ENCODE data around the gene MPST.
"Not testable (repeated sequence)": the region's sequence is repeated elsewhere in the genome, so short reads cannot be mapped to it uniquely, and the experiment has no call there.

The MPST gene

DNA sequence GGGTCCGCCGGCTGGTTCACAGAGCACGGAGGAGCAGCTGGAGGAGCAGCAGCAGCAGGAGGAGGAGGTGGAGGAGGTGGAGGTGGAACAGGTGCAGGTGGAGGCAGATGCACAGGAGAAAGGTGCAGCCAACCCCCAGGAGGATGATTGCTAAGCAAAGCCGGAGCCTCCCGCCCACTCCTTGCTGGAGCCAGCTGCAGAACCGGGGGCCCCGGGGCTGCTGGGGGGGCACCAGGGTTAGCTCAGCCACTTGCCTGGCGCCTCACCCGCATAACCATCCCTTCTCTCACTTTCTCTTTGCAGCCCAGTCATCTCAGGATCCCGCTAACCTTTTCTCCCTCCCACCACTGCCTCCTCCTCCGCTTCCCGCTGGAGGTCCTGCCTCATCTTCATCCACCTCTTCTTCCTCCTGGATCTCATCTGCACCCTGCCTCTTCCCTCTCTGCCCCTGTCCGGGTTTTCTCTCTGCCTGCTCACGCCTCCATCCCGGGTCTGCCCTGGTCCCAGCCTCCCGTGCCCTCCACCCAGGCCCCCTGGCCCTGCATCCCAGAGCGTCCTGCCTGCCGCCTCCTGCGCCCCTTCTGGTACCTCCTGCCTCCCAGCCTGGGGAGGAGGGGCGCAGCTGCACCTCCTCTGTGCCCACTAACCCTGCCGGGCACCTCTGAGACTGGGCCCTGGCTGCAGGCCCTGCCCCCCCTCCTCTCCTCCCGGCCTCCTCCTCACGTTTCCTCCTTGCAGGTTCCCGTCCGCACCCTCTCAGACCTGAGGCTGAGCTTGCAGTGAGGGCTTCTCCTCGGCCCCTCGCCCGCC is 41.5 kb downstream of the MPST start:
- no peak for DNase-seq (ENCODE audit: low read depth in 2 of 2)

DNA sequence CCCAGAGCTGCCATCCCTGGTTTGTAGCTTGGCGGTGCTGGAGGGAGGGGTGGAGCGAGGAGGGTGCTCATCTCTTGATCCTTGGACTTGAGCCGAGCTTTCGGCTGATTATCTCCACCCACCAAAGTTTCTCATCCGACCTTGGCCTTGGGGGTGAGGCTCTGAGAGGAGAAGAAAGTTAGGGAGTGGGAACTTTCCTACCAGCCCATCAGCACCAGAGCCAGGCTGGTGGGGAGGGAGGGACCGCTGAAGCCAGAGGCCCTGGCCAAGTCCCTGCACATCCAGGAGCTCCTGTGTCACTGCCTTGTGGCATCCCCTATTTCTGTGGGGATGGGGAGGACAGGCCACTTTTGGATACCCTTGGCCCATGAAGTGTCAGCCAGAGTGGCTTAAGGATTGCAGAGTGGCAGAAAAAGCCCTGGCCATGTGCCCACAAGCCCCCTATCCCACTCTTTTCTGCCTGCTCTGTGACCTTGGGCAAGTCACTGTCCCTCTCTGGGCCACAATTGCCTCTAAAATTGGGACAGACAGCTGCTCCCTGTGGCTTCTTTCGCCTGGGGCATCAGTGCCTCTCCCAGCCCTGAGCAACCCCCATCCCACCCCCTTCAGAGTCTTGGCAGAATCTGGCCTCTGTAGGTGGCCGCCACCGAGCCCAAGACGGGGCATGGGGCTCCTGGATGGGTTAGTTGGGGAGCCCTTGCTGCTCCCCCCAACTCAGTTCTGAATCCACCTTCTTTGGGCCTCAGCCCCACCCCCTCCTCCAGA is 42.3 kb downstream of the MPST start:
- DNase-seq (ENCODE audit: low read depth in 2 of 2) = no peak

DNA sequence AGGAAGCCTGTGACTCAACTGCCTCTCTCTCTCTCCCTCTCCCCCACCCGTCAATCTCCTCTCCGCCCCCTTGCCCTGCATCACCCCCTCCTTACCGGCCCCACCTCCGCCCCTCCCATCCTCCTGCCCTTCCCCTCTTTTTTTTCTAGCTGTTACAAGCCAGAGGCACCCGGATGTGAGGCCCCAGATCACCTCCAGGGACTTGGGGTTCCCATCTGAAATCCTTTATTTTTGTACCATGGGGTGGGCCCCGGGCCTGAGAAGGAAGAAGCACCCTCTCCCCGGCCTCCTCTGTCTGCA is 42.8 kb downstream of the MPST start:
- DNase-seq (ENCODE audit: low read depth in 2 of 2) = no peak

DNA sequence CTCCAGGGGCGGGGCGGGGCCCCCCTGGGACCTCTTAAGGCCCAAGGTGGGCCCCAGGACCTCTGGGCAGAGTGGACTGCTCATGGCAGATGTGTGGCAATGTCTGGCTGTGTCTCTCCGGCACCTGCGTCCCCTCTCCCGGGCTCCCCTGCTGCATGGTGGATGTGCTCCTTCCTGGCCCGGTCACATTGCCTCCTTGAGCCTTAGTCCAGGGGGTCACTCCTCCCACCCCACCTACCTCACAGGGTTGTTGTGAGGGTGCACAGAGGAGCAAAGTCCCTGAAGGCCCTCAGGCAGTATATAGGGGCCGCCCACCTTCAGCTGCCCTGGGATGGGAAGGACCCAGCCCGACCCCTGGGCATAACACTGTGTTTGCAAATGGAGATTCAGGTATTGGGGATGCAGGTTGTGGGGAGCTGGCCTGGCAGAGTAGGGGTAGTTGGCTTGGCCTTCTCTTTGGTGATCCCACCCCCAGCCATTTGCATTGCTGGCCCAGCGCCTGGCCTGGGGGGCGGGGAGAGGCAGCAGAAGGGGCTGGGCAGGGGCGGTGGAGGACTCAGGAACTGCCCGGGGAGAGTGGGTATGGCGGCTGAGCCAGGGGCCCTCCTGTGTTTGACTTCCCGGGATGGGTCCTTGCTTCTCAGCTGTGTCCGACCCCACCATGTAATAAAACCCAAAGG is 43.3 kb downstream of the MPST start:
- DNase-seq (ENCODE audit: low read depth in 2 of 2) = no peak

DNA sequence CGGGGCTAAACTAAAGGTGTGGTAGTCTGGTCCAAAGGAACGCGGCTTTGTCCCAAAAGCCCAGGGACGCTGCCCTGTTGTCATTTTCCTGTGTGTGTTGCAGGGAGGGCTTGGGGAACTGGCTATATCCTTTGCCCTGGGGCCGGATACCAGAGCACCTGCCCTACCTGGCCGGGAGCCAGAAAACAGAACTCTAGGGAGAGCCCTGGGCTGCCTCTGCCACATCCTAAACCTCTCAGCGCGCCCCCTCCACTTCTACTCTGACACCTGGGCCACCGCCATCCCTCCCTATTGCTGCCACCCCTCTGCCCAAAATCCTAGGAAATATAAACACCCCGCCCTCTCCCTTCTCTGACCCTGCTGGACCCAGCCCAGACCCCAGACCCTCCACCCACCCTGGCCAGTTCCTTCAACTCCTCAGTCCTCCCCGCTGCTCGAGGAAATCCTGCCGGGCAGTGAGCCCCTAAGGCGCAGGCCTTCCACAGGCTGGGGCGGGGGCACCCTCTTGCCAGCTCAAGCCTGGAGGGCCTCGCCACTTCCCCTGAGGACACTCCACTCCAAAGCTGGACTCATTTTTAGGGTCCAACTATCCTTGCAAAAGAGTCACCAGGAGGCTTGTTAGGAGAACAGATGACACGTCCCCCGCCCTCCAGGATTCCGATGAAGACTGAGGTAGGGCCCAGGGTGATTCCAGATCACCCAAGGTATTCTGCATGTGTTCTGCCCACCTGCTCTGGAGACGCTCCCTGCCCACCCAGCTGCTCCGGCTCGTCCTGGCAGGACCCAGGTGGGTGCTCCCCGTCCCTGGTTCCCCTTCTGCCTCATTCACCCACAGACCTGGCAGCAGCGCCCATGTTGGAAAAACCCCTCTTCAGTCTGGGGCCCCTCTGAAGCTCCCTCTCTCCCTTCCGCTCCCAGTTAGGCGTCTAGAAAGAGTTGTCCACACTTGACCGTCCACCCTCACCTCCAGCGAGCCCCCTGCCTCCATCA is 44.2 kb downstream of the MPST start:
- no peak for DNase-seq (ENCODE audit: low read depth in 2 of 2)

DNA sequence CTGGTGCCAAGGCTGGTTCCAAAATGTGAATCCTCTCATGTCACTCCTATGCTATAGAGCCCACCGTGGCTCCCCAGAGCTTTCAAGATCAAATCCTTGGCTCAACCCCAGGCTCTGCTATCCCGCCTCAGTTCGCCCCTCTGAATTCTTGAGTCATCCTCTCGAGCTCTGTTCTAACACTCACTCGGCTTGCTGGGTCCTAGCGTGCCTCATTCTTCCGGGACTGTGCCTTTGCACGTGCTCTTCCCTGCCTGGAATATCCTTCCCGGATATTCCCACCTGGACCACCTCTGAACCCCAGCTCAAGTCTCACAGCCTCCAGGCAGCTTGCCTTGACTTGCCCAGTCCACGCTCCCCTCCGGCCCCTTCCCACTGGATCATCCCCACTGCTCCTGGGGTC is 45.0 kb downstream of the MPST start:
- no peak for DNase-seq (ENCODE audit: low read depth in 2 of 2)

DNA sequence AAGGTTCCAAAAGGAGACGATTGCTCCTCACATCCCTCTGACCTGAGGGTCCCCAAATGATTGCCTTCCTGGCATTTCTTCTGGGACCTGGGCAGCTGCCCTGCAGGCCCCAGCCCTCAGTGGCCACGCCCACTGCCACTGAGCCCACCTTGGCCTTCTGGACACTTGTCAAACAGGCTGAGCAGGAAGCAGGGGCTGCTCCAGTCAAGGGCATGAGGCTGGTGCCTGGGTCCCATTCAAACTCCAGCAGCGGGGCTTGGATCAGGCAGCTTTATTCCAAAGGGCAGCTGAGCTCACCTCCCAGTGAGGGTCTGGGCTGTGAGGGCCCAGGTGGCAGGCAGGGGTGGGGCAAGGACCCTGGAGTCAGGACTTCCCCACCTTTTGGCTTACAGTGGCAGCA is 45.6 kb downstream of the MPST start:
- no peak for DNase-seq (ENCODE audit: low read depth in 2 of 2)

DNA sequence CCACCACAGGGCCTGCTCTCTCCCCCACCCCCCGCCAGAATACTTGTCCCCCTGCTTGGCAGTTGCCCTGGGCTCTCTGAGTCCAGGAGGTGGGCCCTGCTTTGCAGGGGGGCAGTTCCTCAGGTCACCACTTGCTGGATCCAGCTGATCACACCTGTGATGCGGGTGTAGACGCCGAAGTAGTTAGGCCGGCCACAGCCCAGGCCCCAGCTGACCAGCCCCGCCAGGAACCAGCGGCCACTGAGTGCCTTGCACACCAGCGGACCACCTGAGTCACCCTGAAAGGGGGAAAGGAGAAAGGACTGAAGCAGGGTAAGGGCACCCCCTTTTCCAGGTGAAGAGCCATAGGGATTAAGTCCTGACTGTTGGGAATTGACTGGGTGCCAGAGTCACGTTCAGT is 46.4 kb downstream of the MPST start:
- DNase-seq (ENCODE audit: low read depth in 2 of 2) = no peak

DNA sequence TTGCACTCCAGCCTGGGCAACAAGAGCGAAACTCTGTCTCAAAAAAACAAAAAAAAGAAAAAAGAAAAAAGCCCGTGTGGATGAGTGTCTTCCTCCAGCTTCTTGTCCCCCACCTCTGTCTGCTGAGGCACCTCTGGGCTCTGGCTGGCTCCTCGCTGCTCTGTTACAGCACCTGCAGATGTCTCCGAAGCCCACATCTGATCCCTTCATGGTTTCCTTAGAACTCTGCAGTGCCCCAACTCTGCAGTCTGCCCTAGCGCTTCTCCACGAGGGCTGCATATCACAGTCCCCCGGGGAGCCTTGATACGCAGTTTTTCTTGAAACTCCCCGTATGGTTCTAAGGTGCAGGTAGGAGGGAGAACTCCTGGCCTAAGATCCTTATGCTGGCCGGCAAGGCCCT is 47.9 kb downstream of the MPST start:
- DNase-seq (ENCODE audit: low read depth in 2 of 2) = no peak

DNA sequence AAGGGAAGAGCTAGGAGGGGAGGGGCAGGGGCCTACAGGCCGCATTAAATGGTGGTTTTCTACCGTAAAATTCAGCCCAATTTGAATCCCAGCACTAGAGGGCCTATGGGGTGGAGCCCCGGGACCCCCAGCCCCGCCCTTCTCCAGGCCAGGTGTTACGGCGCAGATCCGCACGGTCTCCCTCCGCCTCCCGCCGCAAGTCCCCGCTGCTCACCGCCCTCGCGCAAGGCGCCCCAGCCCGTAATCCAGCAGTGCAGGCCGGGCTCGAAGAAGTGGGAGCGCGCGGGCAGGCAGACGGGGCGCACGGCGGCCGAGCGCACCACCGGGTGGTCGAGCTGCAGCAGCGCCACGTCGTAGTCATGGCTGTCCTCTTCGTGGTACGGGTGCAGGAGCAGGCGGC is 49.3 kb downstream of the MPST start:
- no peak for DNase-seq (ENCODE audit: low read depth in 2 of 2)

DNA sequence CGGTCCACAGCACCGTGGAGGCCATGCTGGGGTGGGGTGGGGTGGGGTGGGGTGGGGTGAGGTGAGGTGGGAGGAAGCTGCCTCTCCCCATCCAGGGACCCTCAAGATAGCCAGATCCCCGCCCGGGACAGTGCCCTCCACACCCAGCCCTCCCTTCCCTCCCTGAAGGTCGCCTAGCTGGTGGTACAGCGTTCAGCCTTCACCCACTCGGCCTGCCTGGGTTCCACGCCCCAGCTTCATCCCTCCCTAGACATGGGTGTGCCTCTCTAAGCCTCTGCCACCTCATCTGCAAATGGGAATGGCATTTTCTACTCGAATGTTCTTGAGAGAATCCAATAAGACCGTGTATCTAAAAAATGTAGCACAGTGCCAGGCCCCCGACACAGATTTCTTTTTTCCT is 49.8 kb downstream of the MPST start:
- no peak for DNase-seq (ENCODE audit: low read depth in 2 of 2)

DNA sequence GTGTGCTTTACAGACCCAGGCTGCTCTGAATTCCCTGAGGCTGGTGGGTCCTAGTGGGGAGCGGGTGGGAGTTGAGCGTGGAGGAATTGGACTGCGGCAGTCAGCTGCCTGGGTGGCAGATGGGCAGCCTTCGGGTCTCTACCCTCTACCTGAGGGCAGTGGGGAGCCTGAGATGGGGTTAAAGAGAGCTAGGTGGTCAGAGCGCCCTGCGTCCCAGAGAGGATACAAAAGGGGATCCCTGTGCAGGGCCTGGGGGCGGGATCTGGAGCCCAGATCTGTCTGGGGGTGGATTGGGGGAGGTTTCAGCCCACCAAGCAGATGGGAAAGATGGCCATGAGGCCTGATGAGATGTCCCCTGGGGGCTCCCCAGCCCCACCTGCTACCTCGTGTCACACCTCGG is 50.2 kb downstream of the MPST start:
- DNase-seq (ENCODE audit: low read depth in 2 of 2) = no peak

DNA sequence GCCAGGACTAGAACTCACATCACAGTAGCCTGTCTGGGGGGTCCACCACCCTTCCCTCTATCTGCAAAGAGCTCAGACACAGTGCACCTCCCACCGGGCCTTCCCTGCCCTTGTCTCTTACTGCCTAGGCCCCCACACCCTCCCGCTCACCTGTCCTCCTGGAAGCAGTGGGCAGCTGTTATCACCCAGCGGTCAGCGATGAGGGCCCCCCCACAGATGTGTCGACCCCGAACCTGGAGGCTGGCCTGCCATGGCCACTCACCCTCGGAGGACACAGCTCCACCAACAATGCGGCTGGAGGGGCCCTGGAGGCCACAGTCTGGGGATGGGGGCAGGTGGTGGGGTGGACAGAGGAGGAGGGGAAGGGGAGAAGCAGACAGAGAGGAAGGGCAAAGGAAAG is 50.8 kb downstream of the MPST start:
- DNase-seq (ENCODE audit: low read depth in 2 of 2) = no peak

DNA sequence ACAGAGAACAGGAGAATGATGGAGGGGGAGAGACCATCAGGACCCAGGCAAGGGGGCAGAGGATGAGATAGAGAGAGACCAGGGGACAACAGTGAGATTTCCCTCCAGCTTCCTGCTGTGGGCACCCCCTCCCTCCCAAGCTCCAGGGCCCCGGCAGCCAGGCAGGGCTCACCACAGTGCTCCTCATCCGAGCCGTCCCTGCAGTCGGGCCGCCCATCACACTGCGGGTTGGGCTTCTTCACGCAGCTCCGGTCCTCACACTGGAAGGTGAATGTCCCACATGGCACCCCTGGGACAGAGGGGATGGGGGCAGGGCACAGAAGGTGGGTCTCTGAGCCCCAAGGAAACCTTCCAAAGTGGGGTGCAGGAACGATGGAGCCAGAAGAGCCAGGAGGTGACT is 51.2 kb downstream of the MPST start:
- DNase-seq (ENCODE audit: low read depth in 2 of 2) = no peak

DNA sequence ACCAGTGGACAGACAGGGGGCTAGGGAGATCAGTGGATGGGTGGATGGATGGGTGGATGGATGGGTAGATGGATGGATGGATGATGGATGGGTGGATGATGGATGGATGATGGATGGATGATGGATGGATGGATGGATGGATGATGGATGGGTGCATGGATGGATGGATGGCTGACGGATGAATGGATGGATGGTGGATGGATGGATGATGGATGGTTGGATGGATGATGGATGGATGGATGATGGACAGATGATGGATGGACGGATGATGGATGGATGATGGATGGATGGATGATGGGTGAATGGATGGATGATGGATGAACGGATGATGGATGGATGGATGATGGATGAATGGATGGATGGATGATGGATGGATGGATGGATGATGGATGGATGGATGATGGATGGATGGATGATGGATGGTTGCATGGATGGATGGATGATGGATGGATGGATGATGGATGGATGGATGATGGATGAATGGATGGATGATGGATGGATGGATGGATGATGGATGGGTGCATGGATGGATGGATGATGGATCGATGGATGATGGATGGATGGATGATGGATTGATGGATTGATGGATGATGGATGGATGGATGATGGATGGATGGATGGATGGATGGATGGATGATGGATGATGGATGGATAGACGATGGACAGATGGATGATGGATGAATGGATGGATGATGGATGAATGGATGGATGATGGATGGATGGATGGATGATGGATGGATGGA is 52.5 kb downstream of the MPST start:
- not testable (repeated sequence) for DNase-seq (ENCODE audit: low read depth in 2 of 2)

DNA sequence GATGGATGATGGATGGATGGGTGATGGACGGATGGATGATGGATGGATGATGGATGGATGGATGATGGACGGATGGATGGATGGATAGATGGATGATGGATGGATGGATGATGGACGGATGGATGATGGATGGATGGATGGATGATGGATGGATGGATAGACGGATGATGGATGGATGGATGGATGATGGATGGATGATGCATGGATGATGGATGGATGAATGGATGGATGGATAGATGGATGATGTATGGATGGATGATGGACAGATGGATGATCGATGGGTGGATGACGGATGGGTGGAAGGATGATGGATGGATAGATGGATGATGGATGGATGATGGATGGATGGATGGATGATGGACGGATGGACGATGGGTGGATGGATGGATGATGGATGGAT is 53.1 kb downstream of the MPST start:
- no peak for DNase-seq (ENCODE audit: low read depth in 2 of 2)

DNA sequence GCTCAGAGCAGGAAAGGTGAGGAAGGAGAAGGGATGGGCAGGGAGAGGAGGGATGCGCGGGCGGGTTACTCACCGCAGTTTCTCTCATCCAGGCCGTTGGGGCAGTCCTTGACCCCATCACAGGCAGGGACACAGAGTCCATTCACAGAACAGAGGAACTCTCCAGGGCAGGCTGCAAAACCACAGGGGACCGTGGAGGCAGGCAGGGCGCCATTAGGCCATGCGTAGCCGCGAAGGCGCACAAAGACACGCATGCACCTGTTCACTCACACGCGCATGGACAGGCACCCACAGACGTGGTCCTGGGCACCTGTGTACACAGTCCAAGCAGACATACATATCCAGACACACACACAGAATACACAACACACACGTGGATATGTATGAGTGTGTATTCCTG is 55.0 kb downstream of the MPST start:
- no peak for DNase-seq (ENCODE audit: low read depth in 2 of 2)

DNA sequence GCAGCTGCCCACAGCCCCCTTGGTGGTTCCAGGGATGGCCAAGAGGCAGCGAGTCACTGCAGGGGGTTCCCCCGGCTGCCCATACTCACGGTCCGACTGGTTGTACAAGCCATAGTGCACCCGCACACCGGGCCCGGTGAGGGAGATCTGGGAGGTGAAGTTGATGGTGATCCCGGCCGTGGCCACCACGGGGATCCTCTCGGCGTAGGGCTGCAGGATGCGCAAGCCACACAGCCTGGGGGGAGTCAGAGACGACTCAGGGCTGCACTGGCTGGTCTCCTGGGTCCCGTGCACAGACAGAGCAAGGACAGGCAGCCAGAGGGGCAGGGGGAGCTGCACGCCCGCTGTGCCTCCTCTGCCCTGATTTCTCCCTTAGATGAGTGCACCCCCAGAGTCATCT is 55.5 kb downstream of the MPST start:
- DNase-seq (ENCODE audit: low read depth in 2 of 2) = no peak

DNA sequence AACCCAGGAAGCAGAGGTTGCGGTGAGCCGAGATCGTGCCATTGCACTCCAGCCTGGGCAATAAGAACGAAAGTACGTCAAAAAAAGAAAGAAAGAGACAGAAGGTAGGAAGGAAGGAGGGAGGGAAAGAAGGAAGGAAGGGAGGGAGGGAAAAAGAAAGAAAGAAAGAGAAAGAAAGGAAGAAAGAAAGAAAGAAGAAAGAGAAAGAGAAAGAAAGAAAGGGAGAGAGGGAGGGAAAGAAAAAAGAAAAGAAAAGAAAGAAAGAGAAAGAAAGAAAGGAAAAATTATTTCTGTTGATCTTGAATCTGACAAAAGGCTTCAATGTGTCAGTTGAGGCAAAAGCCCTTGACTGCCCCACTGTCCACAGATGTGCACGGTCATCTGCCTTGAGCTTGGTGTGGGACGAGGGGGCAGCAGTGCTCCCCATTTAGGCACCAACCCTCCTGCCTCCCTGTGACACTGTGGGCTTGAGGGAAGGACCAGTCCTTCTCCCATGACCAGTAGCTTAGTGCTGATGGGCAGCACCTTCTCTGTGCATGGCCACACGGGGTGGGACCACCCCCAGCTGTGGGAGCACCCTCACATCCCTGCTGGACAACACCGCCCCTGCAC is 56.4 kb downstream of the MPST start:
- no peak for DNase-seq (ENCODE audit: low read depth in 2 of 2)

DNA sequence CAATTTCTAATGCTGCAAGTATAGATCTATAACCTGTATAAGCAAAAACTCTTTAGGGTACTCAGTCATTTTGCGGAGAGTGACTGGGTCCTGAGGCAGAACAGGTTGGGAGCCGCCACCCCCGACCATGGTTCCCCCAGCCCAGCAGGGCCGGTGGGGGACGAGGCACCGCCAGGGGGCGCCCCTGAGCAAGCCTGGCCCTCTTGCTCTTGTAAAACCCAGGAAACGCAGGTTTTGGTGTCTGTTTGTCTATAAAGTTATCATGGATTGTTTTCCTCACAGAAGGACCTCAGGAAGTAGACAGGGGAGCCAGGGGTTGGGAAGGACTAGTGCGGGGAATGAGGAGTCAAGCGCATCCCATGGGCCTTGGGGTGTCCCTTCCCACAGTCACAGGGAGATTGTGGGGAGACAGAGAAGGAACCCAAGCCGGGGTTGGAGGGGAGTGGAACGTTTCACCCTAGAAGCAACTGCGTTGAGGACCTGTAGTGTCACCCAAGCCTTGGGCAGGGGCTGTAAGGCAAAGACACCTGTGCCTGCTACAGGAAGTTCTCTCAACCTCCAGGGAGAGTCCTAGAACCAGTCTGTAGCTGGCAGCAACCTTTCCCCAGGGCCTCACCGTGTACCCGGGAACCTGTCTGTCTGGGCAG is 58.4 kb downstream of the MPST start:
- DNase-seq (ENCODE audit: low read depth in 2 of 2) = no peak
